ENCODE measurements around the gene FREY1.

The FREY1 gene

GRCh38 chr11:45899086-45899447 lies 8.0 kb downstream of the FREY1 start:
- no peak for DNase-seq (ENCODE audit: extremely low spot score, insufficient read length, low read depth)
- FAIRE-seq, result no peak

DNA sequence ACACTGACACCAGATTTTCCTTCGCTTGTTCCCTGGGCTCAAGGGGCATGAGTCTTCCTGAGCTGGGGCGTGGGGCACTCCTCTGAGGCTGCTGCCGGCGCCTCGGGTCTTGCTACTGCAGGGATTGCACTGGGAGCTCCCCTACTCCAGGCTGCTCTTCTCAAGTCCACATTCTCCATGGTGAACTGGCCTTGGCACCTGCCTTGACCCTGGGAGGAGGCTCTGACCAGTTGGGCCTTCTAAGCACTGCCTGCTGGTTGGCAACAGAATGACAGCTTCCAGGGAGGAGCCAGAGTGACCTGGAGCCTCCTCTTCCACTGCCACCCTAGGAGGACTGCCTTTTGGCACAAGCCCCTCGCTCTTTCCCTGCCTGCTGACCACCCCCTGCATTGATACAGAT lies 9.5 kb downstream of the FREY1 start:
- no peak for FAIRE-seq
- DNase-seq (ENCODE audit: extremely low spot score, insufficient read length, low read depth), result no peak

DNA sequence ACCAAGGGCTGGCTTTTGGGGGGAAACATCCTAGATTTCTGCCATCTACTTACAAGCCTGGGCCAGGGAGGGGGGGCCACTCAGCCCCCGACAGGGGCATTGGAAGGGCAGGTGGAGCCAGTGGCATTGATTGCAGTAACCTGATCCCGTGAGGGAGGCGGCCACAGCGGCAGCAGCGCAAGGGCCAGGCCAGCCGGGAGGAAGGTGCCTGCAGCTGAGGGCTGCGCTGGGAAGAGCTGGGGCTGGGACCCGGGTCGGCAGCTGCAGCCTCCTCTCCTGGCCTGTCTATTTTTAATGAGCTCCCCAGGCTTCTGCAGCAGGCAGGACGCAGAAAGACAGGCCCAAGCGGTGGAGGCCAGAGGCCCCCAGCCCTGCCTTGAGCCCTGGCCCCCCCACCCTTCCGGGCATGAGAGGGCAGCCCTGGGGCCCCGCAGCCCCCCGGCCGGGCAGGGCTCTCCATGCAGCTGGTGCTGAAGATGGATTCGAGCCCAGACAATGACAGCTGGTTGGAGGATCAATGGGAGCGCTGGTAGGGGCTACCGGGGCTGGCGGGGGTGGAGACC lies 10.6 kb downstream of the FREY1 start:
- FAIRE-seq, result no peak
- DNase-seq (ENCODE audit: extremely low spot score, insufficient read length, low read depth), result no peak

- DNase-seq (ENCODE audit: extremely low spot score, insufficient read length, low read depth) (no peak), FAIRE-seq (no peak)
These were observed 11.4 kb downstream of the FREY1 start for GRCh38 chr11:45895553-45896259.

DNA sequence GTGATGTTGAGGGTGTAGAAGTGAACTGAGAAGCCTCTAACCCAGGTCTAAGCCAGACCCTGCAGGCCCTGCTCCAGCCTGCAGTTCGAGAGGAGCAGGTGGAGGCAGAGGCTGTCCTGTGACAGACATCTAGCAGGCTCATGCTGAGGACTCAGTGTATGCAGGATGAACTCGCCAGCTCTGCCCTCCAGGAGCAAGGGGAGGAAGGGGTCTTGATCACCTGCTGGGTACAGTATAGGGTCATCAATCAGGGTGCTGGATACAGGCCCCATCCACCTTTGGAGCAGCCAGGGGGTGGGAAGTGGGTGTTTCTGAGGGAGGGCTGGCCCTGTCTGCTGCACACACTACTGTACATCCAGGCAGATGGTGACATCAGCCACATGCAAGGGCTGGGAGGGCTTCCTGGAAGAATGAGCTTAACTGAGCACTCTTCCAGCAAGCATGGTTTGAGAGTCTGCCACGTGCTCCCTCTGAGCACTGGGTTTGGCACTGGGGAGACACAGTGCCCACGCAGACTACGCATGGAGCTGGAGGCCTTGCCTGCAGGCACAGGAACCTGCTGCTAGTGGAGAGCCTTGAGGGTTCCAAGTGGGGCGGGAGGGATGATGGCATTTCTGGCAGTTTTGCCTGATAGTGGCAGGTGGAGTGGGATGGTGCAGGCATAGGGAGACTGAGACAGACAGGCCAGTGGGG lies 12.4 kb downstream of the FREY1 start:
- FAIRE-seq (no peak), DNase-seq (ENCODE audit: extremely low spot score, insufficient read length, low read depth) (no peak)

GRCh38 chr11:45892856-45893255 lies 14.2 kb downstream of the FREY1 start:
- no peak for FAIRE-seq
- no peak for DNase-seq (ENCODE audit: extremely low spot score, insufficient read length, low read depth)

DNA sequence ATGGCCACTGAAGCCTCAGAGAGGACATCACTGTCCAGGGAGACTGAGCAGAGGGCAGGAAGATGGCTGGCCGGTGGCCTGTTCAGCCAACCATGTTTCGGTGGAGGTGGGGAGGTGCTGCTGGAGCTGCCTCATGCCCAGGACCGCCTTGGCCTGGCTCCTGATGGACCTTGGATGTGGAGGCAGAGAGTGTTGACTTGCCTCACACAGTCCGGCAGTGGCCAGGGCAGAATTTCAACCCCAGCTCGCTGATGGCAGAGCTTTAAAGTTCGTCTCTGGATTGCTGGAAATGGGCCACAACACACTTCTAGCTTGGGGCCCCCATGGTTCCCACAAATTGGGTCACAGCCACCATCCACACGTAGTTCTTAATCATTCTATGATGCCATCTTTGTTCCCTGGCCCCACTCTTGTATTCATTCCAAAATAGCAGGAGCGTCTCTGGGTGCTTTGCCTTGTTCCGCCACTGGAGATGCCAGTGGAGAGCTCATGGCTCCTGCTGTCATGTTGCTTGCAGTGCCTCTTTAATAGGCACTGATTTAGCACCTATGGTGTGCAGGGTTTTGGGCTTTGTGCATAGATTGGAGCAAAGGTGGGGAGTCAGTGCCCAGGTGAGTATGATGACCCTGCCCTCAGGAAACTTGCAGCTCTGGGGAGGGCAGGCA lies 16.1 kb downstream of the FREY1 start:
- no peak for FAIRE-seq

GRCh38 chr11:45889966-45890365 lies 17.1 kb downstream of the FREY1 start:
- no peak for DNase-seq (ENCODE audit: extremely low spot score, insufficient read length, low read depth)
- FAIRE-seq, result no peak

More for the DNA sequence above, 16.1 kb downstream of the FREY1 start:
- DNase-seq (ENCODE audit: extremely low spot score, insufficient read length, low read depth), result no peak

DNA sequence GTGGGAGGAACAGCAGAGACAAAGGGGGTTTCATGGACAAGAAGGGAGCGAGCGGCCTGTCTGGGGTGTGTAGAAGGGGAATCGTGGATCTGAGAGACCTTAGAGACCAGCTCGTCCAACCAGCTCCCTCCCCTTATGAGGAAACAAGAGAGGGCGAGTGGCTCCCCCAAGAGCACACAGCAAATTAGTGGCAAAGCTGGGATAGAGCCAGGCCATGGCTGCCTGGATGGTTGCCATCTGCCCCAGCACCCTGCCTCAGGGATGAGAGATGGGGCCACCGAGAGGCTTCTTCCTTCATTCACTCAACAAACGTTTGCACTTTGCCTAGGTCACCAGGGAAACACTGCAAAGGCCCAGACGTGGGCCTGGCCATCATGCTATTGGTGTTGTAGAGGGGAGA lies 17.5 kb downstream of the FREY1 start:
- no peak for FAIRE-seq
- DNase-seq (ENCODE audit: extremely low spot score, insufficient read length, low read depth), result no peak

GRCh38 chr11:45887587-45887986 lies 19.5 kb downstream of the FREY1 start:
- DNase-seq (ENCODE audit: extremely low spot score, insufficient read length, low read depth) (no peak), FAIRE-seq (no peak)

GRCh38 chr11:45886816-45887520 lies 20.1 kb downstream of the FREY1 start:
- no peak for DNase-seq (ENCODE audit: extremely low spot score, insufficient read length, low read depth)
- no peak for FAIRE-seq

DNA sequence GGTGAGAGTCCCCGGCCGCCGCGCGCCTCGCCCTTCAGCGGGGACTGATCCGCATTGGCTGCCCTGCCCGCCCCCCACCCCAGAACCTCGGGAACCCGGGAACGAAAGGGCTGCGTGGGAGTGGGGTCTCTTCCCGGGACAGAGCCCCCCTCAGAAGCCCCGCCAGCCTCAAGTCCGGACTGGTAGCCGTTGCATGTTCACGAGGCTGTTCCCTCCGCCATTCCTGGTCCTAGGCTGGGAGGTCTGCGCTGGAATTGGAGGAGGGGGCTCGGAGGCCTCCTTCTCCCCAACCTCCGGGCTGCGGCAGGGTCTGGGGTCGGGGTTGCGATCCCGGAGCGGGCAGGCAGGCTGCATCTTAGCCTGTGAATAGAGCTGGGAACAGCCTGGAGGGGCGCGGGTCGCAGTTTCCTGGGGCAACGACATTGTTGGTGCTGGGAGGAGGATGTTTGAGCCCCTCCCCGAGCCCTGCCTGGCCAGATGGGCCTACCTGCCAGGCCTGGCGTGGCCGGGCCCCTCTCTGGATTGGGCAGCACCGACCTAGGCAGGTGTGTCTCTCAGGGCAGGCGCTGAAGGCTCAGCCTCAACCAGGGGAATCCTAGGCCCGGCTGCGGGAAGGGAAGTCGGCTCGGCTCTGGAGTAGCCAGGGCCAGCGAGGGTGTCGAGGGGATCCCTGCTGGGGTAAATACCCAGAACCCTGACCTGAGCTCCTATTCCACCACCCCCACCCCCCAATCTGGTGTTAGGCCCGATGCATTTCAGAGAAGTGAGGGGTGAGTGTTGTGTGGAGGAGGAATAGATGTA lies 20.9 kb downstream of the FREY1 start:
- no peak for FAIRE-seq
- DNase-seq (ENCODE audit: extremely low spot score, insufficient read length, low read depth), result no peak

- DNase-seq (ENCODE audit: extremely low spot score, insufficient read length, low read depth) (peak; percentile 68), FAIRE-seq (no peak)
These were observed 21.7 kb downstream of the FREY1 start, which contains the start of gene MAPK8IP1 for GRCh38 chr11:45885274-45885920. TSS of gene MAPK8IP1 (plus strand) at chr11:45885651. CDS start at chr11:45885821, 170 bp downstream.

DNA sequence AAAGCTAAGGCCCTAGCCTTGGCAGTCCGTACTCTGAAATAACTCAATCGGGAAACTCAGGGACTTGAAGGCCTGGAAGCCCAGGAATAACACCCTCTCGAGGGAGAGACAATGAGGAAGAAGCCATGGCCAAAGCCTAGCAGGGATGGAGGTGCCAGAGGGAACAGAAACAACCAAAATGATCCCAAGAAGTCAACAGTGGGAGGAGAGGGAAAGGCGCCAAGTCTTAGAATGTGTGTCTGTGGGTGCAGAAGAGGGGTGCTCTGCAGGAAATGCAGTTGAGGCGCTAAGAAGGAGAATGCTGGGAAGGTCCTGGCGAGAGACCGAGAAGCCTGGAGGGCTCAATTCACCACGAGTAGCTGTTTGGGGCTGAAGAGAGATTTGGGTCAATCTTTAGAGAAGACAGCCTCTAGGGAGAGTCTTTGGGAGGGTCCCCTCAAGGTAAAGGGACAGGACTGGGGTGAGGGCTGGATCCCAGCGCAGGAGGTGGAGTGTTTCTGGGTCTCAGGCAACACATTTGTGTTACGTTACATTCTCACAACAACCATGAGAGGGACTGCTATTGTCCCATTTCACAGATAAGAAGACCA lies 22.4 kb downstream of the FREY1 start:
- no peak for DNase-seq (ENCODE audit: extremely low spot score, insufficient read length, low read depth)
- FAIRE-seq, result no peak

DNA sequence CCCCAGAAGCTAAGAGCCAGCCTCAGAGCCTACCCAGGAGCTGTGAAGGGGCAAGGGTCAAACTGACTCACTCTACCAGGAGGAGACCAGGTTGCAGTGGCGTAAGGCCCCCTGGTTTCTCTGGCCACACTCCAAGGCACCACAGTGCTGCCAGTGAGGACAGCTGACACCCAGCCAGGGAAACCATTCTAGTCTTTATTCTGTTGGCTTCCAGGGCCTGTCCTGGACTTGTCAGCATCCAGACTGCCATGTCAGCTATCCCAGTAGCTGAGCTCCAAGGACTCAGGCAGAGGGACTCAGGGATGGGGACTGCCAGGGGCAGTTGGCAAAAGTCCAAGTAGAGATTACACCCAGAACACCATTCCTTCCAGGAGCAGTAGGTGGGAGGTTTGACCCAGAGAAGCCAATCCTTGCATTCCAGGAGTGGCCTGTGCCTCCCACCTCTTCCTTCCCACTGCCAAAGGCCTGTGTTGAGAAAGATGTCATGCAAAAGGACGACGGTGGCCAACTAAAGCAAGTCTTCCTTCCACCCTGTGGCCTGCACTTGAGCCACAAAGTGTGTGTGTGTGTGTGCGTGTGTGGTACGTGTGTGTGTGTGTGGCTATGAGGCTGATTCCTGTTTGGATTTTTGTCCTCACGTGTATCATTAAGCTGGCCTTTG lies 25.2 kb downstream of the FREY1 start:
- DNase-seq (ENCODE audit: extremely low spot score, insufficient read length, low read depth), result no peak
- FAIRE-seq, result no peak

DNA sequence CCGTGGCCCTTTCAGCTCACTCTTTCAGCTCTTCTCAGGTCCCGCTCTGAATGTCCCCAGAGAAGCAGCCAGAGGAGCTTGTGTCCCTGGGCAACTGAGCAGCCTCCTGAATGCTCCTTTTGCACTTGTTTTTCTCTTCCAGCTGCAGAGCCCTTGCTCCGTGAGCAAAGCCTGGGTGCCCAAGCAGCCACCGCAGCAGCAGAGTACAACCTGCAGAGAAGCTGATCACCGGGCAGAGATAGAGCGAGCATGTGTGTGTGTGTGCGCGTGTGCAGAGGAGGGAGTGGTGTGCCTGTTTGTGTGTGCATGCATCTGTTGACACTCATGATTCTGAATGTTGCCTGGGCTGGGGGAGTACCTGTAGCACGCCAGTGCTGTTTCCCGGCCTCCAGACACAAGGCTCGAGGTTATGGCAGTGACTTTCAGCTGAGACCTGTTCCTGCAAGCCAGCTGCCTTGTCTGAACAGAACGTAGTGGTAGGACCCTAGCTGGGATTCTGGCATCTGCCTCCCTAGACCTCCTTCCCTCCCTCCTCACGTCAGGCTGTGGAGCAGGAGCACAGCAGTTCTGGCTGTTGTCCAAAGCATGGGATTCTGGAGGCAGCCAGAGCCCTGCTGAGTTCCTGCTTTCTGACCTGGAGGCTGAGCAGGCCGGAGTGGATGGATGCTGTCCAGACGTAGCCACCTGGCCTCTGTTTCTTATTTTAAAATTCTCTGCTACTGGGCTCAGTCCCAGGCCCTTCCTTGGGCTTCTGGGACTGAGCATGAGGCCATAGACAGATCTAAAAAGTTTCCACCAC lies 26.1 kb downstream of the FREY1 start:
- DNase-seq (ENCODE audit: extremely low spot score, insufficient read length, low read depth), result no peak
- FAIRE-seq, result no peak
